Muscle layer of duodenum (tissue), 2 donors: ENCODE results near the gene KPNA6.
"Not testable (repeated sequence)": the region's sequence is repeated elsewhere in the genome, so short reads cannot be mapped to it uniquely, and the experiment has no call there.

Experiments
- H3K27ac ChIP-seq: one replicate; pipeline ENCODE4 v1.7.0; 2013; ENCODE audit warnings: mild to moderate bottlenecking, low read length
- H3K27me3 ChIP-seq: one replicate; pipeline ENCODE4 v1.7.0; 2013; ENCODE audit warnings: low read depth, mild to moderate bottlenecking, control low read depth, low read length
- H3K36me3 ChIP-seq, 2 donors: one replicate each; pipeline ENCODE4 v1.7.0; 2013; ENCODE audit warnings: low read length in 2 of 2, control low read depth in 1 of 2, mild to moderate bottlenecking in 1 of 2; ENCODE audit not compliant: insufficient read depth in 2 of 2, control insufficient read depth in 1 of 2
- H3K4me1 ChIP-seq, 2 donors: one replicate each; pipeline ENCODE4 v1.7.0; 2013; ENCODE audit warnings: low read length in 2 of 2, mild to moderate bottlenecking in 2 of 2, control low read depth in 1 of 2, moderate library complexity in 1 of 2; ENCODE audit not compliant: insufficient read depth in 2 of 2, control insufficient read depth in 1 of 2
- H3K4me3 ChIP-seq, 2 donors: one replicate each; pipeline ENCODE4 v1.7.0; 2013; ENCODE audit warnings: low read length in 2 of 2, low read depth in 1 of 2, mild to moderate bottlenecking in 1 of 2
- H3K9me3 ChIP-seq, 2 donors: one replicate each; pipeline ENCODE4 v1.7.0; 2013; ENCODE audit warnings: low read length in 2 of 2, control low read depth in 1 of 2, mild to moderate bottlenecking in 1 of 2; ENCODE audit not compliant: control insufficient read depth in 1 of 2
- donor health status: healthy.

The KPNA6 gene

GRCh38 chr1:32122151-32122550, 14.3 kb downstream of the KPNA6 start:
- no peaks in the 10 kb centered on the region for H3K27me3 ChIP-seq
- no peak overlapping the region for H3K27ac ChIP-seq
- H3K4me1 ChIP-seq: peaks cover 4 to 6% of the 10 kb centered on the region in 2 donors
- H3K9me3 ChIP-seq: no peaks in the 10 kb centered on the region
- H3K36me3 ChIP-seq: no peaks in the 10 kb centered on the region
- no peak overlapping the region for H3K4me3 ChIP-seq

GRCh38 chr1:32123361-32123760, 15.5 kb downstream of the KPNA6 start:
- not testable (repeated sequence) for H3K9me3 ChIP-seq, H3K27me3 ChIP-seq, H3K27ac ChIP-seq, H3K4me3 ChIP-seq, H3K36me3 ChIP-seq
- H3K4me1 ChIP-seq: peaks cover 4 to 10% of the 10 kb centered on the region in 2 donors

DNA sequence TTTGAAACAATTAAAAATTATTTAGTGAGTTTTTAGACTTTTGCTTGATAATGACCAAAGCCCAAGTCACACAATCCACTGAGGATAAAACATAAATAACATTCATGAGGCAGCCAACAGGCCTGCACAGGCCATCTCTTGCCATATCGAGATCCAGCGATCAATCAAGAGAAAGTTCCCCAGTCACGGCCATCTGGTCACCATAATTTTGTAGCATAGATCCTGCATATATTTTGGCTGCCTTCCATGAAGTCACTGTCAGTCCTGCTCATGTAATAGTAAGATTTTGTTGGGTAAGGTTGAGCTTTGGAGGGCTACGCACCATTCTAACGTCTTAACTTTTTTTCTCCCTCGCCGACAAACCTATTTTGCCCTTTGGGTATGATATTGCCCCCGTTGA, 17.5 kb downstream of the KPNA6 start:
- Histone ChIP-seq H3K27ac (no peak overlapping the region), H3K4me1 (peaks cover 4 to 19% of the 10 kb centered on the region in 2 donors), H3K9me3 (no peaks in the 10 kb centered on the region), H3K36me3 (no peaks in the 10 kb centered on the region), H3K4me3 (no peak overlapping the region), H3K27me3 (no peaks in the 10 kb centered on the region)

DNA sequence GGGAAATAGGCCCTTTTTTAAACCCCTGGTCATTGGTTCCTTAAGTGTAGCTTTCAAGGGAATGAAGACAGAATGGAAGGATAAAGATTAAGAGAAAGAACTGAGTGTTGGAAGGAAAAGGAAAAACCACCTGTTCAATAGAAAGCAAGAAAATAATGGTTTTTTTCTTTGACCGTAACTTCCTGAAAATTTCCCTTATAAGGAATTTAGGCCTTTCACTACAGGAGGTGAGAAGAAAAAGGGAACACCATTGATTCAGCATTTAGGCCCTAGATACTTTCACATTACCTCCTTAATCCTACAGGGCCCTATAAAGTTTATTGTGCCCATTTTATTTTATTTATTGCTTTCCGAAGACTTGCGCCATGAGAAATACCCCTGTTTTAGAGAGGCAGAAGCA, 18.9 kb downstream of the KPNA6 start:
- Histone ChIP-seq H3K36me3 (no peaks in the 10 kb centered on the region), H3K27me3 (no peaks in the 10 kb centered on the region), H3K4me1 (peaks cover 0 to 15% of the 10 kb centered on the region in 2 donors), H3K9me3 (no peaks in the 10 kb centered on the region), H3K27ac (no peak overlapping the region), H3K4me3 (no peak overlapping the region)

GRCh38 chr1:32127409-32128198, 19.7 kb downstream of the KPNA6 start:
- H3K4me1 ChIP-seq: peaks cover 0 to 15% of the 10 kb centered on the region in 2 donors
- H3K27me3 ChIP-seq: no peaks in the 10 kb centered on the region
- no peak overlapping the region for H3K4me3 ChIP-seq
- H3K36me3 ChIP-seq: no peaks in the 10 kb centered on the region
- no peak overlapping the region for H3K27ac ChIP-seq
- H3K9me3 ChIP-seq: no peaks in the 10 kb centered on the region

GRCh38 chr1:32128479-32128878, 20.6 kb downstream of the KPNA6 start:
- Histone ChIP-seq H3K27me3 (no peaks in the 10 kb centered on the region), H3K27ac (no peak overlapping the region), H3K4me3 (no peak overlapping the region), H3K36me3 (no peaks in the 10 kb centered on the region), H3K4me1 (peaks cover 0 to 15% of the 10 kb centered on the region in 2 donors), H3K9me3 (no peaks in the 10 kb centered on the region)

- no peaks in the 10 kb centered on the region for H3K9me3 ChIP-seq
- no peaks in the 10 kb centered on the region for H3K27me3 ChIP-seq
- peaks cover 0 to 15% of the 10 kb centered on the region in 2 donors for H3K4me1 ChIP-seq
- no peak overlapping the region for H3K4me3 ChIP-seq
- H3K36me3 ChIP-seq: no peaks in the 10 kb centered on the region
- no peak overlapping the region for H3K27ac ChIP-seq
Measured at GRCh38 chr1:32128964-32129363, 21.1 kb downstream of the KPNA6 start.

DNA sequence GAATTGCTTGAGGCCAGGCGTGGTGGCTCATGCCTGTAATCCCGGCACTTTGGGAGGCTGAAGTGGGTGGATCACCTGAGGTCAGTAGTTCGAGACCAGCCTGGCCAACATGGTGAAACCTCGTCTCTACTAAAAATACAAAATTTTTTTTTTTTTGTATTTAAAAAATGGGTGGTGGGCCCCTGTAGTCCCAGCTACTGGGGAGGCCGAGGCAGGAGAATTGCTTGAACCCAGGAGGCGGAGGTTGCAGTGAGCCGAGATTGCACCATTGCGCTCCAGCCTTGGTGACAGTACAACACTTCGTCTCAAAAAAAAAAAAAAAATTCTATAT, 26.1 kb downstream of the KPNA6 start:
- H3K27ac ChIP-seq, H3K27me3 ChIP-seq, H3K36me3 ChIP-seq, H3K9me3 ChIP-seq, H3K4me3 ChIP-seq, H3K4me1 ChIP-seq: not testable (repeated sequence)

- H3K27me3 ChIP-seq: no peaks in the 10 kb centered on the region
- H3K4me3 ChIP-seq: no peak overlapping the region
- peaks cover 3 to 9% of the 10 kb centered on the region in 2 donors for H3K4me1 ChIP-seq
Measured at GRCh38 chr1:32137111-32137510, 29.3 kb downstream of the KPNA6 start.

GRCh38 chr1:32138965-32139364, 31.1 kb downstream of the KPNA6 start:
- no peaks in the 10 kb centered on the region for H3K36me3 ChIP-seq
- H3K9me3 ChIP-seq: no peaks in the 10 kb centered on the region
- no peaks in the 10 kb centered on the region for H3K27me3 ChIP-seq
- no peak overlapping the region for H3K27ac ChIP-seq
- no peak overlapping the region for H3K4me3 ChIP-seq
- H3K4me1 ChIP-seq: peaks cover 3 to 23% of the 10 kb centered on the region in 2 donors

More at GRCh38 chr1:32137111-32137510, 29.3 kb downstream of the KPNA6 start:
- no peaks in the 10 kb centered on the region for H3K9me3 ChIP-seq
- no peak overlapping the region for H3K27ac ChIP-seq
- H3K36me3 ChIP-seq: no peaks in the 10 kb centered on the region

DNA sequence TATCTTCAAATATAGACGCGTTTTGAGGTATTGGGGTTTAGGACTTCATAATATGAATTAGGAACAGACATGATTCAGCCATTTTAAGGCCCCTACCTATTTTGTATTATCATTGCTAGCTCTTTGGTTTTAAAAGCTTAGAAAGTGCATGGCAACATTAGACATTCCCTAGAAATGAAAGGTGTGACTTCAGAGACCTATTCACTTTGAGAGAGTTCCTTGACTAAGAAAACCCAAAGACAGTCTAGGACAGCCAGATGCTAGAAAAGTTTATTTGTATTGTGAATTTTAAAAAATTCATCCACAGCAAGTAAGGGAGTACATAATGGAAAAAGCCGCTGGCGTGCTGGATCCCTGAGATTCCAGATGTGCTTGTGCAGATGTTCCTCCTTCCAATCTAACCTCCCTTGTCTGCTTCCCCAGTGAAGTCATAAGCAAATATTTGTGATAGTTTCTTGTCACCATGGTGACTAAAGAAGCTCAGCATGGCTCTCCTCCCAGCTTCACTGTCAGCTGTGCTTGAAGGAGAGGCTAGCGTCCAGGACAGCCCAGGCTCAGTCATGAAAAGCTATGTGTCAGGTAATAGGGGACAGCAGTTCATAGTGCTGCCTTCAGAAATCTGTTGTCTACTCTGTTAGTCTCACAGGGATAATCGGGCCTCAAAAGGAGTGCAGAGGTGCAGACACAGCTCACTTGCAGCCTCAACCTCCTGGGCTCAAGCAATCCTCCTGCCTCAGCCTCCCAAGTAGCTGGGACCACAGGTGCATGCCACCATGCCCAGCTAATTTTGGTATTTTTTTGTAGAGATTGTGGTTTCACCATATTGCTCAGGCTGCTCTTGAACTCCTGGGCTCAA, 34.8 kb downstream of the KPNA6 start:
- Histone ChIP-seq H3K27me3 (no peaks in the 10 kb centered on the region), H3K36me3 (no peaks in the 10 kb centered on the region), H3K9me3 (no peaks in the 10 kb centered on the region), H3K4me3 (no peak overlapping the region), H3K27ac (peak overlapping the region; percentile 17), H3K4me1 (peaks cover 3 to 23% of the 10 kb centered on the region in 2 donors)
